ENCODE measurements around the gene GMDS. TPM values are rescaled to one million over a fixed set of nuclear protein-coding genes. Genes with fewer than 3 reads are reported as not detected.

Gene GMDS
- total RNA-seq, 1 donor from 2014 or later: 30.2 TPM

GRCh38 chr6:1613688-1614447 is 631.5 kb downstream of the GMDS start:
- H3K27me3 ChIP-seq: peaks cover 26% of the 10 kb centered on the region
- H3K36me3 ChIP-seq: no peaks in the 10 kb centered on the region
- peak overlapping the region; percentile 38 to 59 for H3K4me3 ChIP-seq
- TF ChIP-seq POLR2A (IDR thresholded peaks at IDR 0.05) (no peak), POLR2AphosphoS5 (IDR thresholded peaks at IDR 0.05; ENCODE audit: insufficient read depth in 1 of 2, low read depth in 1 of 2) (no peak), CTCF (IDR thresholded peaks at IDR 0.05) (no peak)
- intact Hi-C loops (cut with DNase I): loop anchor here (5.0 to 10.0 kb wide), 2 partner anchors 301 to 488 kb away; no protein-coding TSS in a partner anchor
- H3K4me1 ChIP-seq: peaks cover 29% of the 10 kb centered on the region
- no peaks in the 10 kb centered on the region for H3K9me3 ChIP-seq
- no peak for DNase-seq (ENCODE audit: extremely low spot score in 2 of 2)
- peak overlapping the region; percentile 35 for H3K27ac ChIP-seq

- intact Hi-C loops (cut with DNase I): loop anchor here (5.0 to 10.0 kb wide), 2 partner anchors 301 to 489 kb away; no protein-coding TSS in a partner anchor
- no peaks in the 10 kb centered on the region for H3K36me3 ChIP-seq
- no peak overlapping the region for H3K27ac ChIP-seq
- no peak for DNase-seq (ENCODE audit: extremely low spot score in 2 of 2)
- peak overlapping the region; percentile 38 to 59 for H3K4me3 ChIP-seq
- TF ChIP-seq CTCF (IDR thresholded peaks at IDR 0.05): no peak
- TF ChIP-seq POLR2AphosphoS5 (IDR thresholded peaks at IDR 0.05; ENCODE audit: insufficient read depth in 1 of 2, low read depth in 1 of 2): no peak
- TF ChIP-seq POLR2A (IDR thresholded peaks at IDR 0.05): no peak
- H3K4me1 ChIP-seq: peaks cover 35% of the 10 kb centered on the region
- no peaks in the 10 kb centered on the region for H3K9me3 ChIP-seq
- peaks cover 26% of the 10 kb centered on the region for H3K27me3 ChIP-seq
Observed at GRCh38 chr6:1613346-1613687, 632.1 kb downstream of the GMDS start.

GRCh38 chr6:1612974-1613306 is 632.5 kb downstream of the GMDS start:
- Histone ChIP-seq H3K4me3 (peak overlapping the region; percentile 38 to 59), H3K27ac (no peak overlapping the region), H3K27me3 (peaks cover 26% of the 10 kb centered on the region), H3K9me3 (no peaks in the 10 kb centered on the region), H3K4me1 (peaks cover 39% of the 10 kb centered on the region), H3K36me3 (no peaks in the 10 kb centered on the region)
- TF ChIP-seq POLR2AphosphoS5 (IDR thresholded peaks at IDR 0.05; ENCODE audit: insufficient read depth in 1 of 2, low read depth in 1 of 2) (no peak), CTCF (IDR thresholded peaks at IDR 0.05) (no peak), POLR2A (IDR thresholded peaks at IDR 0.05) (no peak)
- DNase-seq (ENCODE audit: extremely low spot score in 2 of 2): no peak
- intact Hi-C loops (cut with DNase I): loop anchor here (5.0 to 10.0 kb wide), 2 partner anchors 302 to 489 kb away; no protein-coding TSS in a partner anchor

- H3K27me3 ChIP-seq: peaks cover 26% of the 10 kb centered on the region
Observed at GRCh38 chr6:1612299-1612973, 633.0 kb downstream of the GMDS start.

GRCh38 chr6:1611572-1612298 is 633.7 kb downstream of the GMDS start:
- TF ChIP-seq POLR2AphosphoS5 (IDR thresholded peaks at IDR 0.05; ENCODE audit: insufficient read depth in 1 of 2, low read depth in 1 of 2) (no peak), CTCF (IDR thresholded peaks at IDR 0.05) (no peak), POLR2A (IDR thresholded peaks at IDR 0.05) (no peak)
- Histone ChIP-seq H3K36me3 (no peaks in the 10 kb centered on the region), H3K4me1 (peaks cover 48% of the 10 kb centered on the region), H3K27me3 (peaks cover 27% of the 10 kb centered on the region), H3K27ac (peak overlapping the region; percentile 39), H3K4me3 (peak overlapping the region; percentile 59 to 72), H3K9me3 (no peaks in the 10 kb centered on the region)
- no peak for DNase-seq (ENCODE audit: extremely low spot score in 2 of 2)
- intact Hi-C loops (cut with DNase I): loop anchor here (5.0 to 10.0 kb wide), 2 partner anchors 303 to 491 kb away; no protein-coding TSS in a partner anchor

More at GRCh38 chr6:1612299-1612973, 633.0 kb downstream of the GMDS start:
- no peak for TF ChIP-seq POLR2AphosphoS5 (IDR thresholded peaks at IDR 0.05; ENCODE audit: insufficient read depth in 1 of 2, low read depth in 1 of 2)
- Histone ChIP-seq H3K9me3 (no peaks in the 10 kb centered on the region), H3K4me3 (peak overlapping the region; percentile 59 to 72), H3K4me1 (peaks cover 44% of the 10 kb centered on the region), H3K27ac (peak overlapping the region; percentile 39), H3K36me3 (no peaks in the 10 kb centered on the region)
- DNase-seq (ENCODE audit: extremely low spot score in 2 of 2): no peak
- intact Hi-C loops (cut with DNase I): loop anchor here (5.0 to 10.0 kb wide), 2 partner anchors 302 to 490 kb away; no protein-coding TSS in a partner anchor

Data from vagina (tissue), 2 donors.